Measurements from ENCODE around the gene CDK14.

DNA sequence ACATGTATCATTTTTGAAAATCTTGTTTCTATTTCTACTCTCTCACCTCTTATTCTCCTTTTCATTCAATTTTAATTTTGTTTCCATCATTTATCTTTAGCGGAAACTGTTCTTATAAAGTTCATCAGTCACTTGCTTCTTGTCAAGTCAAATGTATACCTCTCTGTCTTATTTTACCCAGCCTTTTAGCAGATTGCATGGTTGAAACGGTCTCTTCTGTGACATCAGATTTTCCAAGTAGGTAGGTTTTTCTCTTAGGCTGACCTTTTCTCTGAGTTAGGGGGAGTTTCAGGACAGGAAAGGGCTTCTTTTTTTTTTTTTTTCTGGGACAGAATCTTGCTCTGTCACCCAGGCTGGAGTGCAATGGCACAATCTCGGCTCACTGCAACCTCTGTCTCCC, 195.5 kb downstream of the CDK14 start:
- TF ChIP-seq, protein P1, sequence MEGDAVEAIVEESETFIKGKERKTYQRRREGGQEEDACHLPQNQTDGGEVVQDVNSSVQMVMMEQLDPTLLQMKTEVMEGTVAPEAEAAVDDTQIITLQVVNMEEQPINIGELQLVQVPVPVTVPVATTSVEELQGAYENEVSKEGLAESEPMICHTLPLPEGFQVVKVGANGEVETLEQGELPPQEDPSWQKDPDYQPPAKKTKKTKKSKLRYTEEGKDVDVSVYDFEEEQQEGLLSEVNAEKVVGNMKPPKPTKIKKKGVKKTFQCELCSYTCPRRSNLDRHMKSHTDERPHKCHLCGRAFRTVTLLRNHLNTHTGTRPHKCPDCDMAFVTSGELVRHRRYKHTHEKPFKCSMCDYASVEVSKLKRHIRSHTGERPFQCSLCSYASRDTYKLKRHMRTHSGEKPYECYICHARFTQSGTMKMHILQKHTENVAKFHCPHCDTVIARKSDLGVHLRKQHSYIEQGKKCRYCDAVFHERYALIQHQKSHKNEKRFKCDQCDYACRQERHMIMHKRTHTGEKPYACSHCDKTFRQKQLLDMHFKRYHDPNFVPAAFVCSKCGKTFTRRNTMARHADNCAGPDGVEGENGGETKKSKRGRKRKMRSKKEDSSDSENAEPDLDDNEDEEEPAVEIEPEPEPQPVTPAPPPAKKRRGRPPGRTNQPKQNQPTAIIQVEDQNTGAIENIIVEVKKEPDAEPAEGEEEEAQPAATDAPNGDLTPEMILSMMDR (IDR thresholded peaks at IDR 0.05): no peak
- TF ChIP-seq POLR2A (IDR thresholded peaks at IDR 0.05): no peak
